ENCODE results near the gene GPRIN3. TPM values are rescaled to one million over a fixed set of nuclear protein-coding genes. Genes with fewer than 3 reads are reported as not detected.

GPRIN3 gene
- polyA plus RNA-seq, 3 donors: 0.60 to 1.0 (median 0.88) TPM

- H3K27ac ChIP-seq (ENCODE audit: low read depth, low read length): no peak overlapping the region
- 91 to 98% (median 95%) methylated on average over 2 of the region's 2 CpGs for WGBS, 3 donors
Observed at GRCh38 chr4:89197920-89198319, 109.7 kb downstream of the GPRIN3 start.

GRCh38 chr4:89196745-89197144, 110.9 kb downstream of the GPRIN3 start:
- WGBS, 3 donors: 8 to 49% (median 40%) methylated on average over 2 of the region's 2 CpGs
- H3K27ac ChIP-seq (ENCODE audit: low read depth, low read length): no peak overlapping the region

GRCh38 chr4:89196056-89196674, 111.4 kb downstream of the GPRIN3 start:
- WGBS, 3 donors: 30 to 80% (median 73%) methylated on average over 2 of the region's 2 CpGs

GRCh38 chr4:89193843-89194242, 113.8 kb downstream of the GPRIN3 start:
- WGBS, 3 donors: 16 to 33% (median 21%) methylated on average over 3 of the region's 3 CpGs

More at GRCh38 chr4:89196056-89196674, 111.4 kb downstream of the GPRIN3 start:
- no peak overlapping the region for H3K27ac ChIP-seq (ENCODE audit: low read depth, low read length)

More at GRCh38 chr4:89193843-89194242, 113.8 kb downstream of the GPRIN3 start:
- no peak overlapping the region for H3K27ac ChIP-seq (ENCODE audit: low read depth, low read length)

Other genes with a start within 250 kb of the GPRIN3 start
- 1 to 10 TPM; 1.5 to 2.3 (median 2.0) TPM for gene TIGD2, start 196.3 kb downstream of the GPRIN3 start, polyA plus RNA-seq